ENCODE results near the gene TEDC1. TPM values are rescaled to one million over a fixed set of nuclear protein-coding genes. Genes with fewer than 3 reads are reported as not detected.

Gene TEDC1
- total RNA-seq, 1 experiment from 2014 or later, result 26.2 TPM

- Histone ChIP-seq H3K23me2 (ENCODE audit: insufficient read length, low read depth, low read length, poor library complexity, severe bottlenecking) (peaks cover 8% of the 10 kb centered on the region), H3K23ac (ENCODE audit: insufficient read length, low read depth, low read length) (no peak overlapping the region), H2BK12ac (ENCODE audit: insufficient read length, low read depth, low read length) (no peak overlapping the region), H3K79me2 (ENCODE audit: insufficient read depth, low read length) (no peaks in the 10 kb centered on the region), H3K9ac (ENCODE audit: extremely low read depth, insufficient read length, low read length) (no peak overlapping the region), H3K4me2 (ENCODE audit: insufficient read depth, insufficient read length, low read length) (no peak overlapping the region), H2BK20ac (ENCODE audit: low read depth, low read length, poor library complexity, severe bottlenecking) (no peak overlapping the region), H4K20me1 (ENCODE audit: control insufficient read depth, insufficient read depth, insufficient read length) (no peaks in the 10 kb centered on the region), H2BK5ac (ENCODE audit: insufficient read length, low read length) (no peak overlapping the region), H2BK120ac (ENCODE audit: low read depth, low read length, poor library complexity, severe bottlenecking) (no peak overlapping the region), H3K56ac (ENCODE audit: insufficient read length, low read depth, low read length) (no peak overlapping the region), H3K27ac (ENCODE audit: insufficient read length, low read depth, low read length) (no peak overlapping the region), H3K4me1 (ENCODE audit: insufficient read depth, low read length) (no peaks in the 10 kb centered on the region; the same call in 1 of the 2 replicates), H2AK5ac (ENCODE audit: insufficient read length, low read length) (no peak overlapping the region), H4K91ac (ENCODE audit: insufficient read length, low read depth, low read length) (no peak overlapping the region), H3T11ph (ENCODE audit: low read length) (no peak overlapping the region), H4K8ac (replicated peaks; ENCODE audit: insufficient read length, low read depth, low read length) (no peak overlapping the region), H2AFZ (ENCODE audit: low read length) (no peak overlapping the region), H3K79me1 (ENCODE audit: insufficient read depth, low read depth, low read length, poor library complexity, severe bottlenecking) (no peaks in the 10 kb centered on the region), H4K5ac (ENCODE audit: insufficient read length, low read depth, low read length) (no peak overlapping the region), H2BK15ac (ENCODE audit: low read depth, low read length) (no peak overlapping the region), H3K18ac (ENCODE audit: insufficient read length, low read depth, low read length) (no peak overlapping the region), H3K9me3 (ENCODE audit: control insufficient read depth, low read depth, low read length) (no peaks in the 10 kb centered on the region), H3K14ac (ENCODE audit: insufficient read depth, low read length) (no peak overlapping the region), H3K4ac (ENCODE audit: low read depth, low read length) (no peak overlapping the region), H3K27me3 (ENCODE audit: insufficient read depth, low read length) (peaks cover 8% of the 10 kb centered on the region; the same call in 1 of the 2 replicates)
- TF ChIP-seq CTCF (conservative IDR thresholded peaks at IDR 0.05), result peak; percentile 54
- peaks cover 12% of the 10 kb centered on the region for H3K27me3 Mint-ChIP-seq (ENCODE audit: low read depth)
- no peak overlapping the region for H3K27ac Mint-ChIP-seq
- H3K4me1 Mint-ChIP-seq, result peaks cover 0 to 9% of the 10 kb centered on the region in 2 experiments; a peak in 1 of 4 replicates
- H3K9me3 Mint-ChIP-seq, result no peaks in the 10 kb centered on the region
- peak; percentile 71 for DNase-seq
- peaks cover 0 to 5% (median 0%) of the 10 kb centered on the region in 3 experiments; a peak in 2 of 7 replicates for H3K36me3 Mint-ChIP-seq (ENCODE audit: insufficient read depth in 1 of 3, low read depth in 3 of 3)
- no CpG with 5 or more reads among the region's 19 CpGs for WGBS (ENCODE audit: extremely low coverage, insufficient read length, low lambda C conversion rate)
- H3K4me3 Mint-ChIP-seq, result no peak overlapping the region
Measured at GRCh38 chr14:105471297-105471821, 19.7 kb upstream of the TEDC1 start.

Data from H9 (cell line).